ENCODE measurements around the gene SMIM21.

Gene SMIM21

DNA sequence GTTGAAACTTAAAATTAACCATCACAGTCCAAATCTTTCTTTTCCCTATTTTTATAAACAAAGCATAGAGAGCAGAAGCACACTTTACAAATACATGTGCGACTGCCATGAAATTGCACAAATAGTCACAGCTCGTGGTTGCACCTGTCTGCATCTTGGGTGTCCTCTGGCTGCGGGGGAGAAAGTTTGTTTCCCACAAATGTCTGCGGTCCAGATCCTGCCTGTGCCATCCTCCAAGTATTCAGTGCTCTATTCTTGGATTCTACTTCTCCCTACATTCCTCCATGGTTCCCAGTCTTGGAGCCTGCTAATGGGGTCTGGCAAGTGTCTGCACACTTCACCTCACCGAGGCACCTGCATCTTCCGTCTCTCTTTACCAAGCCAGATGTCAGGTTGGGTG is 52.2 kb downstream of the SMIM21 start:
- ChIA-PET CTCF (no interaction called here), POLR2A (ENCODE audit: low non-redundant PET) (no interaction called here)
- H3K27ac ChIP-seq = no peak overlapping the region
- no peak for DNase-seq (ENCODE audit: low spot score)
- TF ChIP-seq, protein P1, sequence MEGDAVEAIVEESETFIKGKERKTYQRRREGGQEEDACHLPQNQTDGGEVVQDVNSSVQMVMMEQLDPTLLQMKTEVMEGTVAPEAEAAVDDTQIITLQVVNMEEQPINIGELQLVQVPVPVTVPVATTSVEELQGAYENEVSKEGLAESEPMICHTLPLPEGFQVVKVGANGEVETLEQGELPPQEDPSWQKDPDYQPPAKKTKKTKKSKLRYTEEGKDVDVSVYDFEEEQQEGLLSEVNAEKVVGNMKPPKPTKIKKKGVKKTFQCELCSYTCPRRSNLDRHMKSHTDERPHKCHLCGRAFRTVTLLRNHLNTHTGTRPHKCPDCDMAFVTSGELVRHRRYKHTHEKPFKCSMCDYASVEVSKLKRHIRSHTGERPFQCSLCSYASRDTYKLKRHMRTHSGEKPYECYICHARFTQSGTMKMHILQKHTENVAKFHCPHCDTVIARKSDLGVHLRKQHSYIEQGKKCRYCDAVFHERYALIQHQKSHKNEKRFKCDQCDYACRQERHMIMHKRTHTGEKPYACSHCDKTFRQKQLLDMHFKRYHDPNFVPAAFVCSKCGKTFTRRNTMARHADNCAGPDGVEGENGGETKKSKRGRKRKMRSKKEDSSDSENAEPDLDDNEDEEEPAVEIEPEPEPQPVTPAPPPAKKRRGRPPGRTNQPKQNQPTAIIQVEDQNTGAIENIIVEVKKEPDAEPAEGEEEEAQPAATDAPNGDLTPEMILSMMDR (conservative IDR thresholded peaks at IDR 0.05; ENCODE audit: low read depth) = no peak

DNA sequence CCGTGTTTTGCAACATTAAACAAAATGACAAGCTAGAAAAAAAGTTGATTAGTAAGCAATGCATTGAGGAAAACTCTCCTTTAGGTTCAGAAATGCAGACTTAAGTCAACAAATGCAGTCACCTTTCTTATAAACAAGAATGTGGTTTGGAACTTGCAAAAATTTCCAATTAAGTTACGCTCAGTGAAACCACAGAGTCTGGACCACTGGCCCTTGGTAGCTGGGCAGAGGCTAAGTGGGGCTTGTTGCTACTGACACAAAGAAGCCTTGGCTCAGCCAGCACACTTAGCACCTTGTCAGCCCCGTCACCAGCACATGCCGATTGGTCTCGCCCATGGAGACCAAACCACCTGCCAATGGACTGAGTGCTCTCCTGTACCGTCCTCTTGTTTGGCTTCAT is 53.0 kb downstream of the SMIM21 start:
- ChIA-PET POLR2A (ENCODE audit: low non-redundant PET) (no interaction called here), CTCF (no interaction called here)
- H3K27ac ChIP-seq = no peak overlapping the region
- TF ChIP-seq, protein P1 (conservative IDR thresholded peaks at IDR 0.05; ENCODE audit: low read depth) = no peak
- no peak for DNase-seq (ENCODE audit: low spot score)

DNA sequence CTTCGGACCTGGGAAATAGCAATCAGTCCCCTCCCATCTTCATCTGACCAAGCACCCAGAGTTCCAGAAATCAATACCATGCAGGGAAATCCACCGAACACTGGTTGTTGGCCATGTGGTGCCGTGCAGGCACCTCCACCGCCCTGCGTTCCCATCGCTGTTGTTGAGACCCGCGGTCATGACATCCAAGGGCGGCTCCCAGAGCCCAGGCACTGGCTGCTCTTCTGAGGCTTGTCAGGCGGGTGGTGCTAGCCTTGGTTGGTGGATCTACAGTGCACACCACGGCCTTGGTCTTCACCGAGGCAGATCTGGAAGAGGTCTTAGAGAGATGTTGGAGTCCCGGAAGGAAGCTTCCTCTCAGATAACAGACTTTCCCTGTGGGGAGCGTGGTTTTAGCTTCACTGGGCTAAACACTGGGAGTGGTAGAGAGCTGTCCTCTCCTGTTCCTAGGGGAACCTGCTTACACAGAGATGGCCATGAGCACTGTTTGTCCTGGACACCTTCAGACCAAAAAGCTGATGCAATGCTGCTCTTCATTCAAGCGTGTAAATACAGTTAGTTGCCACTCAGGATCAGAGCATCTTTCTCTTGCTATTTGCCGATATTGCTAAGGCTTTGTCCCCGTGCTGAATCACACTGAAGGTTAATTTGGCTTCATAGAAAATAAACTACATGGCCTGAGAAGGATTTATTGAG is 58.3 kb downstream of the SMIM21 start:
- TF ChIP-seq, protein P1 (conservative IDR thresholded peaks at IDR 0.05; ENCODE audit: low read depth) = no peak
- DNase-seq (ENCODE audit: low spot score) = no peak
- CTCF ChIA-PET = no interaction called here
- POLR2A ChIA-PET (ENCODE audit: low non-redundant PET) = no interaction called here
- H3K27ac ChIP-seq = no peak overlapping the region

DNA sequence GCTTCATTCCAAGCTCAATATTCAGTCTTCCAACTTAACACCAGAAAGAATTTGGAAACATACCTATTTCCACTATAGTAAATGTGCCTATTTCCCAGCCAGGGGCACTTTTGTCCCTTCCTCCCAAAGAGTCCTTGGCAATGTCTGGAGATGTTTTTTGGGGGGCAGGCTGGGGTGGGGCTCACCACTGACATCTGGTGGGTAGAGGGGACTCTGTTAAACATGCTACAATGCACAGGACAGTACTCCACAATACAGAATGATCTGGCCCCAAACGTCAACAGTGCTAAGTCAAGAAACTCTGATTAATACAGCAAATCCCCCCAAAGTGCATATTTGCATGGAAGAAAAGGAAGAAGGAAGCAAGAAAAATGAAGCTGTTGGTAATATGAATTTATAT is 61.7 kb downstream of the SMIM21 start:
- TF ChIP-seq, protein P1 (conservative IDR thresholded peaks at IDR 0.05; ENCODE audit: low read depth) = no peak
- POLR2A ChIA-PET (ENCODE audit: low non-redundant PET) = no interaction called here
- no peak overlapping the region for H3K27ac ChIP-seq
- CTCF ChIA-PET = no interaction called here
- no peak for DNase-seq (ENCODE audit: low spot score)

DNA sequence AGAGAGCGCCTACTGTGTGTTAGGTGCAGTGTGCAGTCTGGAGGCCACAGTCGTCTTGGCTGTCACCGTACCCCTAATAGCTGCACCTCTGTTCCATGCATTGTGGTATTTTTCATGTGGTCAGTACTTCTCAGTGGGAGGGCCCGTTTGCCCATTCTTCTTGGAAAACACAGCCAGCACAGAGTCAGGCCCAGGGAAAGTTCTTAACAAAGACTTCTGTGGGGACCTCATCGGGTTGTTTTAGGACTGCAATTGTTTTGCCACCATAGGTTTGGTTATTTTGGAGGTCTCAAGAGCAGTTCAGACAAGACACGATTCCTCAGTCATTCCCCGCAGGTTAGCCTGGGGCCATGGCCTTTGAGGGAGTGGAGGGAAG is 62.3 kb downstream of the SMIM21 start:
- ChIA-PET POLR2A (ENCODE audit: low non-redundant PET) (no interaction called here), CTCF (no interaction called here)
- TF ChIP-seq, protein P1 (conservative IDR thresholded peaks at IDR 0.05; ENCODE audit: low read depth) = no peak
- no peak overlapping the region for H3K27ac ChIP-seq
- no peak for DNase-seq (ENCODE audit: low spot score)

DNA sequence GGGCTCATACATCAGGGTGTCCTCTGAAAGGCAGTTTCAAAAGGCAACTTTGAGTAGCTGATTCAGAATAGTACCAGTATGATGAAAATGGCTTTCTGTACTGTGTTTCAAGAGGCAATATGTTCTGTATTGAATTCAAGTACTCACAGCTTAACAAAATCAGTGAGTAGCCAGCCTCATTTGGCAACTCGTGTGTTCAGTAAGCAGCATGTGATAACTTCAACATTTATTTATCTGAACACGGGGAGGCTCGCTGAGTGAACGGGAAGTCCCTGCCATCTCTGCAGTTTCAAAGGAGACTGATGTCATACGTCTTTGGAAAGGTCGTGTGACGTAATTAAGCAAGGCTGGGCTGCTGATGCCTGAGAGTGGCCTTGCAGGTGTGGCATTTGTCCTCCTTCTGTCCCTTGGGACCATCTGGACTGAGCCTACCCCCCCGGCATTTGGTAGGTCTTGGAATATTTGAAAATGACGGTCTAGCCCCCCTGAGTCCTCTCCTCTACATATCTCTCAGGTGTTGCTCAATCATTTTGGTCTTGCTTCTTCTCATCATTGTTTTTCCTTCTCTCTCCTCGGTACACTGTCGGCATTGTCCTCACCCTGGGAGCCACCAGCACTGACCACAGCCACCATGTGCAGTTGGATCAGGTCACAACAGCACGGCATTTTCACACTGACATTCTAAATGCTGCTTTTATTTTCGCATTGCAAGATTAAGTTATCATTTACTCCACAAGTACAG is 62.8 kb downstream of the SMIM21 start:
- no peak for DNase-seq (ENCODE audit: low spot score)
- POLR2A ChIA-PET (ENCODE audit: low non-redundant PET) = no interaction called here
- CTCF ChIA-PET = no interaction called here
- H3K27ac ChIP-seq = no peak overlapping the region
- TF ChIP-seq, protein P1 (conservative IDR thresholded peaks at IDR 0.05; ENCODE audit: low read depth) = no peak
